NT2/D1 (cell line): ENCODE results near the gene RAB26.
A peak's percentile ranks its signal among the peaks of the same experiment; 100 is the strongest.

Source experiments
- DNase-seq: peaks from one replicate; pipeline ENCODE4 v3.0.0-alpha.2; 2011; ENCODE audit warnings: low read depth, low spot score
- H3K27me3 ChIP-seq: 2 replicates; pipeline ENCODE4 v1.6.0; 2011; ENCODE audit warnings: mild to moderate bottlenecking; ENCODE audit not compliant: insufficient read length, insufficient read depth
- H3K36me3 ChIP-seq: 2 replicates; pipeline ENCODE4 v1.6.1; 2011; ENCODE audit warnings: mild to moderate bottlenecking, low read length, mixed read lengths; ENCODE audit not compliant: insufficient read depth, insufficient read length
- H3K4me1 ChIP-seq: 2 replicates; pipeline ENCODE4 v1.5.1; 2011; ENCODE audit not compliant: insufficient read depth, insufficient read length
- H3K4me3 ChIP-seq: 2 replicates; pipeline ENCODE4 v1.5.1; 2011; ENCODE audit warnings: low read depth; ENCODE audit not compliant: insufficient read length
- H3K9ac ChIP-seq: 2 replicates; pipeline ENCODE4 v1.6.0; 2011; ENCODE audit warnings: low read depth; ENCODE audit not compliant: insufficient read length
- H3K9me3 ChIP-seq: 2 replicates; pipeline ENCODE4 v1.5.1; 2011; ENCODE audit warnings: mild to moderate bottlenecking, low read length; ENCODE audit not compliant: insufficient read depth
- SUZ12 ChIP-seq: IDR thresholded peaks from 2 replicates; pipeline ENCODE4 v1.6.1; 2011; ENCODE audit not compliant: insufficient read length, insufficient read depth; ENCODE audit errors: extremely low read depth
- YY1 ChIP-seq: IDR thresholded peaks from 2 replicates; pipeline ENCODE4 v1.6.1; 2011; ENCODE audit not compliant: insufficient read length, insufficient read depth
- ZNF274 ChIP-seq: IDR thresholded peaks from 2 replicates; pipeline ENCODE4 v1.6.1; 2011; ENCODE audit warnings: mild to moderate bottlenecking, low read depth, low read length

The RAB26 gene

GRCh38 chr16:2151188-2152091 is 3.0 kb downstream of the RAB26 start:
- no peak for DNase-seq

GRCh38 chr16:2152695-2153506 is 4.5 kb downstream of the RAB26 start:
- no peak for DNase-seq
- Histone ChIP-seq H3K4me3 (peak overlapping the region; percentile 100), H3K27me3 (no peaks in the 10 kb centered on the region), H3K9ac (peak overlapping the region; percentile 100), H3K4me1 (peaks cover 43% of the 10 kb centered on the region), H3K36me3 (peaks cover 53% of the 10 kb centered on the region), H3K9me3 (no peaks in the 10 kb centered on the region)
- TF ChIP-seq SUZ12: no peak
- no peak for TF ChIP-seq YY1
- no peak for TF ChIP-seq ZNF274

More at GRCh38 chr16:2151188-2152091, 3.0 kb downstream of the RAB26 start:
- Histone ChIP-seq H3K4me1 (peaks cover 41% of the 10 kb centered on the region), H3K36me3 (peaks cover 40% of the 10 kb centered on the region), H3K9me3 (no peaks in the 10 kb centered on the region), H3K27me3 (no peaks in the 10 kb centered on the region), H3K4me3 (peak overlapping the region; percentile 1), H3K9ac (peak overlapping the region; percentile 62)
- no peak for TF ChIP-seq SUZ12
- no peak for TF ChIP-seq YY1
- no peak for TF ChIP-seq ZNF274

- peak overlapping the region; percentile 100 for H3K4me3 ChIP-seq
- no peaks in the 10 kb centered on the region for H3K27me3 ChIP-seq
- TF ChIP-seq SUZ12 (no peak), ZNF274 (no peak), YY1 (no peak)
- DNase-seq: no peak
- peaks cover 64% of the 10 kb centered on the region for H3K36me3 ChIP-seq
- H3K4me1 ChIP-seq: peaks cover 54% of the 10 kb centered on the region
- no peaks in the 10 kb centered on the region for H3K9me3 ChIP-seq
- peak overlapping the region; percentile 100 for H3K9ac ChIP-seq
These were observed 6.2 kb downstream of the RAB26 start for GRCh38 chr16:2154533-2155090.

- Histone ChIP-seq H3K36me3 (peaks cover 64% of the 10 kb centered on the region), H3K27me3 (no peaks in the 10 kb centered on the region), H3K4me3 (peak within 1 kb of the TSS; percentile 100), H3K9ac (peak within 1 kb of the TSS; percentile 100), H3K9me3 (no peaks in the 10 kb centered on the region), H3K4me1 (peaks cover 52% of the 10 kb centered on the region)
- TF ChIP-seq SUZ12 (no peak), YY1 (no peak), ZNF274 (no peak)
- peak; percentile 100 for DNase-seq
These were observed 6.9 kb downstream of the RAB26 start, which contains the start of gene TRAF7 for GRCh38 chr16:2155091-2155950. TSS of gene TRAF7 (plus strand) at chr16:2155782. CDS start at chr16:2163921, 8,139 bp downstream.

GRCh38 chr16:2155977-2156848 is 7.8 kb downstream of the RAB26 start:
- Histone ChIP-seq H3K4me3 (peak overlapping the region; percentile 99), H3K4me1 (peaks cover 55% of the 10 kb centered on the region), H3K9me3 (no peaks in the 10 kb centered on the region), H3K9ac (peak overlapping the region; percentile 96), H3K36me3 (peaks cover 66% of the 10 kb centered on the region), H3K27me3 (no peaks in the 10 kb centered on the region)
- no peak for DNase-seq
- no peak for TF ChIP-seq YY1
- no peak for TF ChIP-seq ZNF274
- no peak for TF ChIP-seq SUZ12
